PC-9 (cell line): Measurements from ENCODE around the gene HNRNPUL2.

Experiments
- CTCF ChIP-seq: fragments of 200-600 bp; sonication (generic); conservative IDR thresholded peaks from 2 replicates; pipeline ENCODE4 v1.6.1; 2017; ENCODE audit warnings: mixed run types, antibody characterized with exemption, mild to moderate bottlenecking, moderate library complexity
- EZH2 ChIP-seq: fragments of 200-600 bp; sonication (generic); IDR thresholded peaks from 2 replicates; pipeline ENCODE4 v1.8.0; 2017; ENCODE audit warnings: antibody characterized with exemption, low read depth

DNA sequence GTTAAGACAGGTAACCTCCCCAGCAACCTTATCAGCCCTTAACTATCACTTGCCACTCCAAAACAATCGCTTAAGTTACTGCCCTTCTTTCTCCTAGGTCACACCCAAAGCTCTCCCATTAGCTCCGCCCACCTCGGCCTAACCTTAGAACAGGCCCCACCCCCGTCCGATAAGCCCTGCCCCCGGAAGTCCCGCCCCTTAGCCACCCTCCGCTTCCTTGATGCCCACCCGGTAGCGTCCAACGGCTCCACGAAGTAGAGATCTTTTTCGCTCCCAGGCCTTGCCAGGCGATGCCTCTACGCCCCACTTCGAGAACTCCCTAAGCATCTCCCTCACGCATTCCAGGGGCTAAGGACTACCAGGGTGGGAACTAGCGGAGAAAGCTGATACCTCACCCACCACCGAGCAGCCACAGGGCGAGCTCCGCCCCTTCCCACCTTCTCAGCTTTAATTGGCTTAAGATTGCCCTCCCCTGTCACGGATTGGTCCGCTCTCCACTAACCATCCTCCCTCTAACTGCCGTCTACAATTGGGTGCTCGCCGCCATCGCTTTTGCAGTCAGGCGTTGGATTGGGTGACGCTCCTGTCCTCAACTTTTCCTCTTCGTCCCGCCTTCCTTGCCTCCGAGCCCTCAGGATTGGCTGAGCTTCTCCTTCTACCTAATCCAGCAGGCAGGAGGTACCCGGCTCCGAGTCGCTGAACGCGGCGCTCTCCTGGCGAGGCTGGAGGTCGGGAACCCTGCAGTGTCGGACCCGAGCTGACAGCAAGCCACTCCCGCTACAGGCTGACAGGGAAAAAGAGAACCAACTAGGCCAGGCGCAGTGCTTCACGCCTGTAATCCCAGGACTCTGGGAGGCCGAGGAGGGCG is 26.7 kb upstream of the HNRNPUL2 start, which contains the start of gene ZBTB3:
- no peak for TF ChIP-seq CTCF
- TF ChIP-seq EZH2, result no peak
